Measurements from ENCODE around the gene MARCHF2. TPM values are rescaled to one million over a fixed set of nuclear protein-coding genes. Genes with fewer than 3 reads are reported as not detected.

The MARCHF2 gene
- total and polyA plus RNA-seq, 7 experiments from 2014 or later = 18.0 to 42.1 (median 23.4) TPM

GRCh38 chr19:8478598-8478997 lies 65.5 kb downstream of the MARCHF2 start:
- no peak for ATAC-seq
- no peak for DNase-seq
- peaks cover 6 to 78% (median 20%) of the 10 kb centered on the region in 3 experiments for H3K36me3 ChIP-seq (ENCODE audit: control insufficient read depth in 2 of 3, insufficient read depth in 3 of 3, low read length in 3 of 3)
- no peaks in the 10 kb centered on the region for H3K27me3 Mint-ChIP-seq
- no peaks in the 10 kb centered on the region for H3K27me3 ChIP-seq (ENCODE audit: control insufficient read depth in 2 of 2, insufficient read depth in 2 of 2, low read length in 2 of 2)
- peak overlapping the region in 8 of 10 donors; percentile 20 to 88 (median 53) for H3K4me3 Mint-ChIP-seq
- peak overlapping the region; percentile 31 for H3K27ac ChIP-seq (ENCODE audit: low read depth, low read length)
- CTCF ChIA-PET = interaction anchor here (1.2 to 1.9 kb wide), 3 partner anchors 9 to 108 kb away, joined by 3 to 5 read pairs (median 4); no protein-coding TSS in a partner anchor
- H3K4me3 ChIP-seq (ENCODE audit: low read length) = no peak overlapping the region
- peaks cover 39 to 82% (median 71%) of the 10 kb centered on the region in 7 donors for H3K4me1 Mint-ChIP-seq
- H3K9me3 Mint-ChIP-seq = peaks cover 0 to 2% (median 0%) of the 10 kb centered on the region in 11 donors
- peaks cover 6 to 43% (median 15%) of the 10 kb centered on the region in 5 donors for H3K36me3 Mint-ChIP-seq
- intact Hi-C loops (cut with micrococcal nuclease) = loop anchor here in 1 of 2 donors (5.0 kb wide), 1 partner anchor 39 kb away; no protein-coding TSS in a partner anchor
- peaks cover 8 to 9% of the 10 kb centered on the region in 2 donors for H3K4me1 ChIP-seq (ENCODE audit: control insufficient read depth in 2 of 2, insufficient read depth in 2 of 2, low read length in 2 of 2)
- H3K27ac Mint-ChIP-seq = peak overlapping the region; percentile 20 to 90 (median 74)
- H3K9me3 ChIP-seq (ENCODE audit: control insufficient read depth in 2 of 3, low read length in 3 of 3) = no peaks in the 10 kb centered on the region
- POLR2A ChIA-PET = interaction anchor here (1.0 to 1.2 kb wide), 3 partner anchors 9 to 35 kb away, joined by 3 to 5 read pairs (median 4); partner anchors contain the start of gene ZNF414

GRCh38 chr19:8481201-8481600 lies 68.1 kb downstream of the MARCHF2 start:
- peaks cover 0 to 3% (median 0%) of the 10 kb centered on the region in 11 donors for H3K9me3 Mint-ChIP-seq
- POLR2A ChIA-PET = interaction anchor here (0.6 to 1.6 kb wide), 4 partner anchors 21 to 97 kb away, joined by 3 to 5 read pairs (median 4); partner anchors contain the start of genes HNRNPM and ZNF414
- Histone ChIP-seq H3K27ac (ENCODE audit: low read depth, low read length) (peak overlapping the region; percentile 15), H3K36me3 (ENCODE audit: control insufficient read depth in 2 of 3, insufficient read depth in 3 of 3, low read length in 3 of 3) (peaks cover 13 to 79% (median 21%) of the 10 kb centered on the region in 3 experiments), H3K4me3 (ENCODE audit: low read length) (no peak overlapping the region), H3K27me3 (ENCODE audit: control insufficient read depth in 2 of 2, insufficient read depth in 2 of 2, low read length in 2 of 2) (no peaks in the 10 kb centered on the region), H3K9me3 (ENCODE audit: control insufficient read depth in 2 of 3, low read length in 3 of 3) (no peaks in the 10 kb centered on the region), H3K4me1 (ENCODE audit: control insufficient read depth in 2 of 2, insufficient read depth in 2 of 2, low read length in 2 of 2) (peaks cover 9 to 15% of the 10 kb centered on the region in 2 donors)
- no peaks in the 10 kb centered on the region for H3K27me3 Mint-ChIP-seq
- ATAC-seq (no peak), DNase-seq (no peak)
- H3K36me3 Mint-ChIP-seq = peaks cover under 1 to 44% (median 10%) of the 10 kb centered on the region in 5 donors
- peak overlapping the region in 8 of 10 donors; percentile 2 to 64 (median 47) for H3K4me3 Mint-ChIP-seq
- intact Hi-C loops (cut with micrococcal nuclease) = loop anchor here in 1 of 2 donors (10.0 kb wide), 1 partner anchor 126 kb away; no protein-coding TSS in a partner anchor
- H3K4me1 Mint-ChIP-seq = peaks cover 37 to 73% (median 58%) of the 10 kb centered on the region in 7 donors
- peak overlapping the region; percentile 55 to 93 (median 82) for H3K27ac Mint-ChIP-seq
- CTCF ChIA-PET = interaction anchor here (0.7 to 1.5 kb wide), 3 partner anchors 32 to 126 kb away, joined by 3 read pairs; partner anchors contain the start of gene ZNF414

GRCh38 chr19:8481616-8482015 lies 68.5 kb downstream of the MARCHF2 start:
- Histone ChIP-seq H3K36me3 (ENCODE audit: control insufficient read depth in 2 of 3, insufficient read depth in 3 of 3, low read length in 3 of 3) (peaks cover 17 to 79% (median 23%) of the 10 kb centered on the region in 3 experiments), H3K4me1 (ENCODE audit: control insufficient read depth in 2 of 2, insufficient read depth in 2 of 2, low read length in 2 of 2) (peaks cover 14 to 19% of the 10 kb centered on the region in 2 donors), H3K9me3 (ENCODE audit: control insufficient read depth in 2 of 3, low read length in 3 of 3) (no peaks in the 10 kb centered on the region), H3K4me3 (ENCODE audit: low read length) (no peak overlapping the region), H3K27me3 (ENCODE audit: control insufficient read depth in 2 of 2, insufficient read depth in 2 of 2, low read length in 2 of 2) (no peaks in the 10 kb centered on the region), H3K27ac (ENCODE audit: low read depth, low read length) (peak overlapping the region; percentile 15)
- no peaks in the 10 kb centered on the region for H3K27me3 Mint-ChIP-seq
- peaks cover 37 to 74% (median 59%) of the 10 kb centered on the region in 7 donors for H3K4me1 Mint-ChIP-seq
- peak overlapping the region in 7 of 10 donors; percentile 29 to 64 (median 54) for H3K4me3 Mint-ChIP-seq
- intact Hi-C loops (cut with micrococcal nuclease) = loop anchor here in 1 of 2 donors (10.0 kb wide), 1 partner anchor 127 kb away; no protein-coding TSS in a partner anchor
- POLR2A ChIA-PET = interaction anchor here (0.5 to 1.6 kb wide), 6 partner anchors 16 to 97 kb away, joined by 3 to 6 read pairs (median 4); partner anchors contain the start of genes HNRNPM and ZNF414
- H3K36me3 Mint-ChIP-seq = peaks cover 0 to 46% (median 10%) of the 10 kb centered on the region in 5 donors
- H3K27ac Mint-ChIP-seq = peak overlapping the region; percentile 55 to 93 (median 82)
- DNase-seq (no peak), ATAC-seq (no peak)
- peaks cover 0 to 3% (median 0%) of the 10 kb centered on the region in 11 donors for H3K9me3 Mint-ChIP-seq
- CTCF ChIA-PET = interaction anchor here (0.7 to 1.5 kb wide), 3 partner anchors 32 to 126 kb away, joined by 3 read pairs; partner anchors contain the start of gene ZNF414

DNA sequence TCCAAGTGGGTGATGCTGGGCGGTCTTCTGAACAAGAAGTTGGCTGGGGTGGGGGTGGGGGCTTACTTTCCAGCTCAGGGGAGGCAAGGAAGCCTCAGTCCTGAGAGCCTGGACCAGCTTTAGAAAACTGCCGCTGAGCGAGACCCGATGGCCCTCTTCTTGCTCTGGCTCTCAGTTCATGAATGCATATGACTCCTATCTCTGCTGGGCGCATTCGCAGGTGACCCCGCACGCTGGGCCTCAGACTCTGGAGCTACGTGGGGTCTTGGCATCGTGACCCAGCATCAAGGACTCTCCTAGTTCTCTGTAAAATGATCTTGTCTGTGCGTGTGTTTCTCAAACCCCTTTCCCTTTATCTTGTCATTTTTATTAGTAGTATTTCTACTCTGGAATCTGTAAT lies 69.6 kb downstream of the MARCHF2 start:
- peaks cover 43 to 74% (median 60%) of the 10 kb centered on the region in 7 donors for H3K4me1 Mint-ChIP-seq

GRCh38 chr19:8483165-8483564 lies 70.1 kb downstream of the MARCHF2 start:
- no peak overlapping the region for H3K4me3 Mint-ChIP-seq
- DNase-seq = no peak
- peaks cover 43 to 74% (median 60%) of the 10 kb centered on the region in 7 donors for H3K4me1 Mint-ChIP-seq
- H3K27ac Mint-ChIP-seq = peak overlapping the region in 4 of 9 donors; percentile 3 to 83 (median 75)
- H3K27me3 Mint-ChIP-seq = no peaks in the 10 kb centered on the region
- Histone ChIP-seq H3K9me3 (ENCODE audit: control insufficient read depth in 2 of 3, low read length in 3 of 3) (no peaks in the 10 kb centered on the region), H3K4me1 (ENCODE audit: control insufficient read depth in 2 of 2, insufficient read depth in 2 of 2, low read length in 2 of 2) (peaks cover 21 to 30% of the 10 kb centered on the region in 2 donors), H3K27ac (ENCODE audit: low read depth, low read length) (no peak overlapping the region), H3K36me3 (ENCODE audit: control insufficient read depth in 2 of 3, insufficient read depth in 3 of 3, low read length in 3 of 3) (peaks cover 21 to 83% (median 23%) of the 10 kb centered on the region in 3 experiments), H3K4me3 (ENCODE audit: low read length) (no peak overlapping the region), H3K27me3 (ENCODE audit: control insufficient read depth in 2 of 2, insufficient read depth in 2 of 2, low read length in 2 of 2) (no peaks in the 10 kb centered on the region)
- ATAC-seq = no peak
- peaks cover 9 to 50% (median 13%) of the 10 kb centered on the region in 5 donors for H3K36me3 Mint-ChIP-seq
- peaks cover 0 to 3% (median 0%) of the 10 kb centered on the region in 11 donors for H3K9me3 Mint-ChIP-seq
- CTCF ChIA-PET = interaction anchor here (0.6 to 1.0 kb wide), 2 partner anchors 9 to 215 kb away, joined by 3 read pairs; no protein-coding TSS in a partner anchor
- intact Hi-C loops (cut with micrococcal nuclease) = loop anchor here in 1 of 2 donors (10.0 kb wide), 1 partner anchor 128 kb away; no protein-coding TSS in a partner anchor
- POLR2A ChIA-PET = interaction anchor here (1.2 to 1.4 kb wide), 2 partner anchors 88 to 95 kb away, joined by 4 read pairs; no protein-coding TSS in a partner anchor

More for the DNA sequence above, 69.6 kb downstream of the MARCHF2 start:
- ChIA-PET CTCF (interaction anchor here (0.6 to 1.5 kb wide), 4 partner anchors 31 to 213 kb away, joined by 3 to 5 read pairs (median 3); partner anchors contain the start of gene ZNF414), POLR2A (interaction anchor here (0.8 to 1.4 kb wide), 4 partner anchors 9 to 88 kb away, joined by 3 to 4 read pairs (median 4); no protein-coding TSS in a partner anchor)
- DNase-seq (no peak), ATAC-seq (no peak)
- Histone ChIP-seq H3K4me1 (ENCODE audit: control insufficient read depth in 2 of 2, insufficient read depth in 2 of 2, low read length in 2 of 2) (peaks cover 24 to 26% of the 10 kb centered on the region in 2 donors), H3K36me3 (ENCODE audit: control insufficient read depth in 2 of 3, insufficient read depth in 3 of 3, low read length in 3 of 3) (peaks cover 21 to 80% (median 23%) of the 10 kb centered on the region in 3 experiments), H3K9me3 (ENCODE audit: control insufficient read depth in 2 of 3, low read length in 3 of 3) (no peaks in the 10 kb centered on the region), H3K4me3 (ENCODE audit: low read length) (no peak overlapping the region), H3K27ac (ENCODE audit: low read depth, low read length) (no peak overlapping the region), H3K27me3 (ENCODE audit: control insufficient read depth in 2 of 2, insufficient read depth in 2 of 2, low read length in 2 of 2) (no peaks in the 10 kb centered on the region)
- Mint-ChIP-seq H3K4me3 (no peak overlapping the region), H3K36me3 (peaks cover 9 to 50% (median 12%) of the 10 kb centered on the region in 5 donors), H3K9me3 (peaks cover 0 to 3% (median 0%) of the 10 kb centered on the region in 11 donors), H3K27ac (peak overlapping the region in 6 of 9 donors; percentile 3 to 83 (median 64)), H3K27me3 (no peaks in the 10 kb centered on the region)
- intact Hi-C loops (cut with micrococcal nuclease) = loop anchor here in 1 of 2 donors (10.0 kb wide), 1 partner anchor 128 kb away; no protein-coding TSS in a partner anchor

- CTCF ChIA-PET = interaction anchor here (0.7 kb wide), 1 partner anchor 75 kb away, joined by 3 read pairs; no protein-coding TSS in a partner anchor
- Mint-ChIP-seq H3K9me3 (peaks cover 0 to 3% (median 0%) of the 10 kb centered on the region in 11 donors), H3K4me1 (peaks cover 38 to 67% (median 52%) of the 10 kb centered on the region in 7 donors), H3K27me3 (no peaks in the 10 kb centered on the region), H3K36me3 (peaks cover 9 to 54% (median 19%) of the 10 kb centered on the region in 5 donors), H3K27ac (peak overlapping the region in 2 of 9 donors; percentile 26 to 48), H3K4me3 (no peak overlapping the region)
- POLR2A ChIA-PET = interaction anchor here (0.7 to 1.4 kb wide), 3 partner anchors 94 to 134 kb away, joined by 3 to 4 read pairs (median 4); no protein-coding TSS in a partner anchor
- Histone ChIP-seq H3K27me3 (ENCODE audit: control insufficient read depth in 2 of 2, insufficient read depth in 2 of 2, low read length in 2 of 2) (no peaks in the 10 kb centered on the region), H3K4me3 (ENCODE audit: low read length) (no peak overlapping the region), H3K36me3 (ENCODE audit: control insufficient read depth in 2 of 3, insufficient read depth in 3 of 3, low read length in 3 of 3) (peaks cover 21 to 87% (median 30%) of the 10 kb centered on the region in 3 experiments), H3K27ac (ENCODE audit: low read depth, low read length) (no peak overlapping the region), H3K4me1 (ENCODE audit: control insufficient read depth in 2 of 2, insufficient read depth in 2 of 2, low read length in 2 of 2) (peaks cover 15 to 26% of the 10 kb centered on the region in 2 donors), H3K9me3 (ENCODE audit: control insufficient read depth in 2 of 3, low read length in 3 of 3) (no peaks in the 10 kb centered on the region)
- intact Hi-C loops (cut with micrococcal nuclease) = loop anchor here in 1 of 2 donors (10.0 kb wide), 1 partner anchor 130 kb away; no protein-coding TSS in a partner anchor
- ATAC-seq (peak; percentile 49), DNase-seq (no peak)
Measured at GRCh38 chr19:8484331-8484894, 71.3 kb downstream of the MARCHF2 start.
